ENCODE measurements around the gene TSPAN9. TPM values are rescaled to one million over a fixed set of nuclear protein-coding genes. Genes with fewer than 3 reads are reported as not detected.

The TSPAN9 gene
- polyA plus RNA-seq, 4 donors: 90.1 to 101 (median 97.8) TPM

- DNase-seq (ENCODE audit: low read depth in 4 of 4, low spot score in 3 of 4): peak; percentile 54 to 74 (median 59)
Measured at GRCh38 chr12:3200032-3200617, 122.9 kb downstream of the TSPAN9 start.

- DNase-seq (ENCODE audit: low read depth in 4 of 4, low spot score in 3 of 4): no peak
Measured at GRCh38 chr12:3200814-3201233, 123.6 kb downstream of the TSPAN9 start.

- DNase-seq (ENCODE audit: low read depth in 4 of 4, low spot score in 3 of 4): no peak
Measured at GRCh38 chr12:3201339-3202051, 124.3 kb downstream of the TSPAN9 start.

GRCh38 chr12:3202096-3202495 lies 124.9 kb downstream of the TSPAN9 start:
- DNase-seq (ENCODE audit: low read depth in 4 of 4, low spot score in 3 of 4): no peak

GRCh38 chr12:3202734-3203446 lies 125.7 kb downstream of the TSPAN9 start:
- peak in 2 of 4 donors; percentile 38 to 52 for DNase-seq (ENCODE audit: low read depth in 4 of 4, low spot score in 3 of 4)

- DNase-seq (ENCODE audit: low read depth in 4 of 4, low spot score in 3 of 4): no peak
Measured at GRCh38 chr12:3203713-3204112, 126.5 kb downstream of the TSPAN9 start.

GRCh38 chr12:3204143-3204542 lies 127.0 kb downstream of the TSPAN9 start:
- no peak for DNase-seq (ENCODE audit: low read depth in 4 of 4, low spot score in 3 of 4)

GRCh38 chr12:3204730-3205531 lies 127.8 kb downstream of the TSPAN9 start:
- no peak for DNase-seq (ENCODE audit: low read depth in 4 of 4, low spot score in 3 of 4)

- DNase-seq (ENCODE audit: low read depth in 4 of 4, low spot score in 3 of 4): no peak
Measured at GRCh38 chr12:3205742-3206519, 128.8 kb downstream of the TSPAN9 start.

- DNase-seq (ENCODE audit: low read depth in 4 of 4, low spot score in 3 of 4): no peak
Measured at GRCh38 chr12:3206536-3207072, 129.4 kb downstream of the TSPAN9 start.

- DNase-seq (ENCODE audit: low read depth in 4 of 4, low spot score in 3 of 4): no peak
Measured at GRCh38 chr12:3207175-3207574, 130.0 kb downstream of the TSPAN9 start.

GRCh38 chr12:3207858-3208257 lies 130.7 kb downstream of the TSPAN9 start:
- no peak for DNase-seq (ENCODE audit: low read depth in 4 of 4, low spot score in 3 of 4)

- no peak for DNase-seq (ENCODE audit: low read depth in 4 of 4, low spot score in 3 of 4)
Measured at GRCh38 chr12:3213188-3213587, 136.0 kb downstream of the TSPAN9 start.

GRCh38 chr12:3213768-3214167 lies 136.6 kb downstream of the TSPAN9 start:
- no peak for DNase-seq (ENCODE audit: low read depth in 4 of 4, low spot score in 3 of 4)

GRCh38 chr12:3214526-3215365 lies 137.6 kb downstream of the TSPAN9 start:
- no peak for DNase-seq (ENCODE audit: low read depth in 4 of 4, low spot score in 3 of 4)

GRCh38 chr12:3215410-3215975 lies 138.3 kb downstream of the TSPAN9 start:
- DNase-seq (ENCODE audit: low read depth in 4 of 4, low spot score in 3 of 4): no peak

- no peak for DNase-seq (ENCODE audit: low read depth in 4 of 4, low spot score in 3 of 4)
Measured at GRCh38 chr12:3216097-3216496, 138.9 kb downstream of the TSPAN9 start.

Measured in right renal pelvis (tissue), 4 donors.